Activated CD8-positive, alpha-beta memory T cell treated with anti-CD3 and anti-CD28 coated beads for 24 hours (primary cell): ENCODE data around the gene ECHS1.
"Not testable (repeated sequence)": the region's sequence is repeated elsewhere in the genome, so short reads cannot be mapped to it uniquely, and the experiment has no call there.

Experiments
- DNase-seq: peaks from one replicate; pipeline ENCODE4 v3.0.0-alpha.2; 2020

ECHS1 gene

DNA sequence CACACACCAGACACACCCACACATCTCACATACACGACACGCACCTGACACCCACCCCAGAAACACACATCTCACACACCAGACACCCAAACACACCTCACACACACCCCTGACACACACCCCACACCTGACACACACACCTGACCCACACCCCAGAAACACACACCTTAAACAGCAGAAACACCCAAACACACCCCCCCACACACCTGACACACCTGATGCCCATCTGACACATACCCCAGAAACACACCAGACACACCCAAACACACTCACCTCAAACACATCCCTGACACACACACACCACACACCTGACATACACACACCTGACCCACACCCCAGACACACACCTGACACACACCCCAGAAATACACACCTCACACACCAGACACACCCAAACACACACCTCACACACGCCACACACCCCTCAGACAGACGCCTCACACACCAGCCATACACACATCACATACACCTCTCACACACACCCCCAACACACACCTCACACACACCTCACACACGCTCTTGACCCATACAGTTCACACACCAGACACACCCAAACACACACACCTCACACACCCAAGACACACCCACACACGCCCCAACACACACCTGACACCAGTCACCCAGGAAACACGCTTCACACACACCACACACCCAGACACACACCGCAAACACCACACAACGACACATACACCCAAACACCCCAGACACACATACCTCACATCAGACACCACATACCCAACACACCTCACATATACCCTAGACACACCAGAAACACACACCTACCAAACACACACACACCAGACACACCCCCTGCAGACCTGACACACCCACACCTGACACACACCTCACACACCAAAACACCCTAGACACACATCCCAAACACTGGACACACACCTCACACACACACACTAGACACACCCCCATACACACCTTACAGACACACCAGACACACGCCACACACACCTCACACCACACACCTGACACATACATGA lies 34.8 kb downstream of the ECHS1 start:
- no peak for DNase-seq

DNA sequence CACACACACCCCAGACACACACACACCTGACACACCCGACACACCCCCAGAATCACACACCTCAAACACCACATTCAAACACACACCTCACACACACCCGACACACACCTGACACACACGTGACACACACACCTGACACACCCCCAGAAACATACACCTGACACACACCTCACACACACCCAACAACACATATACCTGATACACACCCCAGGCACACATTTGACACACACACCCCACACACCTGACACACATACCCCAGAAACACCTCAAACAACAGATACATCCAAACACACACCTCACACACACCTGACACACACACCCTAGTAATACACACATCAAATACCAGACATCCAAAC lies 35.8 kb downstream of the ECHS1 start:
- no peak for DNase-seq

DNA sequence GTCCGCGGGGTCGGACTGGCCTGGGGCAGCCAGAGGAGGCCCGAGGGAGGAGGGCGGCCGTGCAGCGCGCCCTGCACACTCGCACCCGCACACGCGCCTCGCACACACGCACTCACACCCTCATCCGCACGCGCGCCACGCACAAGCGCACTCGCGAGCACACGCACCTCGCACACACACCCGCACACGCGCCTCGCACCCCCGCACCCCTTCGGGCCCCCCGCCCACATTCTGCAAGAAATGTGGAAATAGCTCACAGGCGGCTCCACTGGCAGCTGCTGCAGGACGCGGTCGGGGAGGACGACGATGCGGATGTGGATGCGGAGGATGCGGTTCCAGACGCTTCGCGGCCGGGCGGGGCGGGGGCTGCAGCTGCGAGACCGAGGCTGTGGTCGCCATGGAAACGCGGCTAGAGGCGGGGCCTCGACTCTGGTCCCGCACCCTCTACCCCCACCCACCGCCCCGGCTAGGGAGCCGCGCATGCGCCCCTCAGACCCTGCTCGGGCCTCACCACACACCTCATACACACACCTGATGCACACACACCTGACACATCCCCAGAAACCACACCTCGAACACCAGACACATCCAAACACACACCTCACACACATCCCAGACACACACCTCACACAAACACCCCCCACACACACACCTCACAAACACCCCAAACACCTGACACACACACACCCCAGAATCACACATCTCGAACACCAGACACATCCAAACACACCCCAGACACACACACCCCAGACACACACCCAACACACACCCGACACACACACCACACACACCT lies 36.4 kb downstream of the ECHS1 start, which contains the start of gene CALY:
CALY (minus strand) TSS at position 320 of the 793 bp plus-strand sequence. CDS start 7,907 bp downstream, outside the sequence.
- DNase-seq, result peak; percentile 80

DNA sequence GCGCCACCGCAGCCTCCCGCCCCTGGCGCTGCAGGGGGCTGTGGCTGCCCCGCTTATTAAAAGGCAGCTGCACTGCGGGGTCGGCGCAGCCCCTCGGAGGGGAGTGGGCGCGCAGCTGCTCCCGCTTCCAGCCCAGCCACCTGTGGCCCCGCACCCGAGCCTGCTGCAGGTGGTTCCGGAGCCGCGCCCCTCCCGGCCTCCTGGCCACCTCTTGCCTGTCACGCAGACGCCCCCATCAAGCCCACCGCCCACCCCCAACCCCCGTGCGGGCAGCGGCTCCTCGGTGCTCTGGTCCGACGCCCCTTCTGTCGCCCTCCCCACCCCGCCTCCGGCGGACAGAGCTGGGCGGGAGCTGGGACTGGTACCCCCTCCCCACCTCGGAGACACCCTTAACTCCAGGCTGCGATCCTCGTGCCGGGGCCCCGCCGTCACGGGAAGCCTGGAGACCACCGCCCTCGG lies 37.0 kb downstream of the ECHS1 start:
- DNase-seq, result no peak

DNA sequence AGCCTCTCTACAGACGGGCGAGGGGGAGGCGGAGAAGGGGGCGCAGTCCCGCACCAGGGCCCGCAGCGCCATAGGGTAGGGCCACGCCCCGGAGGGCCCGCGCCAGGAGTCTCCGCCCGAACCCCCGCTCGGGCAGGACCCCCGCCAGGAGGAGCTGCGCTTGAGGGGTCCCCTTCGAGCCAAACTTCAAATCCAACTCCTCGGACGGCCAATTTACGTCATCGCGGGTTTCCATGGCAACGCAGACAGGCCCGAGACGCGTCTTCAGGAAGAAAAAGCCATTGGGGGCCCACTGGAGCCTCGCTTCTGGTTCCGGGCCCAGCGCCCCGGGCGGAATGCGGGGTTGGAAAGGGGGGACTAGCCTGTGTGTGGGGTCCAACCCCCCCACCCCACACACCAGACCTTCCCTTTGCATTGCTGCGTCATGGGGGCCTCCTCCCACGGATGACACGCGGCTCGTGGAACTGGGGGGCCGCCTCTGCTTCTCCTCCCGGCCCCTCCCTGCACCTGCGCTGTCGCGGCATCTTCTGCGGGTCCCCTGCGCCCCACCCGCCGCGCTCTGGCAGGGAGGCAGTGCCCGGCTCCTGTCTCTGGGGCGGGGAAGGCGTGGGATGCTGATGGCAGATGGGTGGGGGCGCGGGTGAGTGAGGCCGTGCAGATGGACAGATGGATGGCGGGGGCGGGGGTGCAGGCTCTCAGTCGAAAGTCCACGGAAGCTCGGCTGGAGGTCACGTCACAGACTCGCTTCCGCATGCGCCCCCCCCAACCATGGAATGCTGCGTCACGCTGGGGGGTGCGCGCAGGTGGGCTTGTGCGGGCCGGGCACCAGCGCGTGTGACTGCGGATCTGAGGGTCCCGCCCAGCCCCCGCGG lies 37.7 kb downstream of the ECHS1 start:
- peak; percentile 87 for DNase-seq

DNA sequence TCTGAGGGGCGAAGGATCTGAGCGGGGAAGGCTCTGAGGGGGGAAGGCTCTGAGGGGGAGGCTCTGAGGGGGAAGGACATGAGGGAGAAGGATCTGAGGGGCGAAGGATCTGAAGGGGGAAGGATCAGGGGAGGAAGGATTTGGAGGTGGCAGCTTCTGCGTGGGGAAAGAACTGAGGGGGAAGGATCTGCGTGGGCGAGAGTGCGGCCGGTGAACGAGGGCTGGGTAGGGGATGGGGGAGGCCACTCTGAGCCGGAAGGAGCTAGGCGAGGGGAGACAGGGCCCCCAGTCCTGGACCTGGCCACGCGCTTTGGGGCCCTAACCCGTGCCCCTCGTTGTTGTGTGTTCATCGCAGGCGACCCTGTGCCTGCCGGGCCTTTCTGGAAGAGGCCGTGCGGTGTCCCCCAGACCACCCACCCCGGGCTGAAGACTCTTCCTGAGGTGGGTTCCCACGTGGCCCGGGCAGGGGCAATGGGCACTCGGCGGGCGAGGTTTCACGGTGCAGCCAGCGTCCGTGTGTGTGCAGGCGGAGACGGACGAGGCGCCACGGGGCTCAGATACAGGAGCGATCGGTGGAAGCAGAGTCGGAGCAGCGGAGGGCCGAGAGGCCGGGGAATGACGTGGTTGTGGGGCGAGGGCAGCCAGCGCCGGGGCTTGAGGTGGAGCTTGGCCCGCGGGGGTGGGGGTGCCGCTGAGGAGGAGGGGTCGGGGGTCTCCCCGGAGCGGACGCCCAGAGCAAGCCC lies 38.5 kb downstream of the ECHS1 start:
- DNase-seq, result no peak

DNA sequence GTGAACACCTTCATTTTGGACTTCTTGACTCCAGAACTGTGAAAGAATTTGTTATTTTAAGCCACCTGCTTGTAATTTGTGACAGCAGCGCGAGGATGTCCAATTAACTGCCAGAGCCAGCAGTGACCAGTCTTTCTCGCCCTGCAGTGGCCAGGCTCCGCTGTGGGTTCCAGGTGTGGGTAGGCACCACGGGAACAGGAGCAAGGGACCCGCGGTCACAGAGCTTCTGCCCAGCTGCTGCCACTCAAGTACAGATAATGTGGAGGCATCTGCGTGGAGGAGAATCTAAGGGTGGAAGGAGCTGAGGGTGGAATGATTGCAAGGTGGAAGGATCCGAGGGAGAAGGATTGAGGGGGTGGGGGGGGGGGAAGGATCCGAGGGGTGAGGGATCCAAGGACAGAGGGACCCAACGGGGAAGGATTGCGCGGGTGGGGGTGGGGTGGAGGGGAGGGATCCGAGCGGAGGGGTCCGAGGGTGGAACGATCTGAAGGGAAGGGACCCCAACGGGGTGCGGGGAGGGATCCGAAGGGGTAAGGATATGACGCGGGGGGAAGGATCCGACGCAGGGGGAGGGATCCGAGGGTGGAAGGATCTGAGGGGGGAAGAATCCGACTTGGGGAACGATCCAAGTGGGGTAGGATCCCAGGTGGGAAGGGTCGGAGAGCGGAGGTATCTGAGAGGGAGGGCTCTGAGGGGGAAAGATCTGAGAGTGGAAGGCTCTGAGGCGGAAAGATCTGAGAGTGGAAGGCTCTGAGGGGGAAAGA lies 40.0 kb downstream of the ECHS1 start:
- DNase-seq, result no peak

DNA sequence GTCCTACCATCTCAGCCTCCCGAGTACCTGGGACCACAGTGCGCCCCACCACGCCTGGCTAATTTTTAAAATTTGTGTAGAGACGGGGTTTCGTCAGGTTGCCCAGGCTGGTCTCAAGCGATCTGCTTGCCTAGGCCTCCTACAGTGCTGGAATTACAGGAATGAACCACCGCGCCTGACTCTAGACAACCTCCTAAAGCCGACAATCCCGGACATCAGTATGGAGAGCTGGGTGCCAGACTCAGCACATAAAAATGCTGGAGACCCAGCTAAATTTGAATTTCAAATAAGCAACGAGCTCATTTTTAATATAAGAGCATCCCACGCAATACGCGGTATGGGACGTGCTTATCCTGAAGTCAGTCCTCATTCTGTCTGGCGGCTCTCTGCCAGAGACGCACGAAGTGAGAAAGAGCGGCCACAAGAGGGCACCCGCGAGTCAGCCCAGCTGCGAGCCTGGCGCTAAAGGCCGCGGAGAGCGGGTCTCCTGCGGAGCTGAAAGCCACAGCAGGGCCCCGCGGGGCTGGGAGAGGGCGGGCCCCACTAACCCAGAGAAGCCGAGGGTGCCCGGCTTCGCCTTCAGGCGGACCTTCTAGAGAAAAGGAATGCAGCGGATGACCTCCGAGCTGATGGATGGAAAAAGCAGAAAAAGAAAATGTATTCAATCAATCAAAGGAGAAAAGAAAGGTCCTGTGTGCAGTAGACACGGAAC lies 43.5 kb downstream of the ECHS1 start:
- peak; percentile 95 for DNase-seq

DNA sequence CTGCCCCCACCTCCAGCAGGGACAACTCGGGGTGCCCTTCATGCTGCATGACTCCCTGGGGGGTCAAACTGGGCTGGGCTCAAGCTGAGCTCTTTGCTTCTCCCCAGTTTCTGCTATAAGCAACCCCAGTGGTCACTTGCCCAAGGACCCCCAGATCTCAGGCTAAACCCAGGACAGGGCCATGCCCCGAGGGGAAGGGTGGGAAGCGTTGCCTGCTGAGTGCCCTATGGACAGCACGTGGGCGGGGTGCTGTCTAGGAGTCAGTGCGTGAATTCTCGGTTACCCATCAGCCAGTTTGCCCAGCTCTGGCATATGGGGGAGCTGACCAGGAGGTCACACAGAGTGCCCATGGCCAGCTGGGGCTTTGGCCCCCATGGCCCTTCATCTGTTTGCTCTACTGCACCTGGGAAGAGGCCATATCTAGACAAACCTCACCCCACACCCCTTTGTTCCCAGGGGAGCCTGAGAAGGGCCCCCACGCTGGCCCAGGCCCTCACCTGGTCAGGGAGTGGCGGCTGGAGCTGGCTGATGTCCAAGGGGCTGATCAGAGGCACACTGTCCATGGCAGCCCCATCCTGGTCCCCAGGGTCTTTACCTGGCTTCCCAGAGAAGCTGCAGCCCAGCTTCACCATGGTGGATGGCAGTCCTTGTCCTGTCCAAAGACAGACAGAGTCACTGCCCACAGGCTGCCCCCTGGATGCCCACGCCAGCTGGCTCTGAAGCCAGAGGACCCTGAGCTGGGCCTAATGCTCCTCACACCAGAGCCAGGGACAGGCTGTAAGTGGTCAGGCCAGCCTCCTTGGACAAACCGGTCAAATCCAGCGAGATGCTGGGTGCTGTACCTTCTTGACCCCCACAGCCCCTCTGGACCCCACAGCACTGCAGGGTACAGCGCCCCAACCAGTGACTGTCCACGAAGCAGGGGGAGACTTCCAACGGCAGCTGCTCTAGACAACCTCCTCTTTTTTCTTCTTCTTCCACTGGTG lies 44.5 kb downstream of the ECHS1 start:
- DNase-seq, result peak; percentile 53

DNA sequence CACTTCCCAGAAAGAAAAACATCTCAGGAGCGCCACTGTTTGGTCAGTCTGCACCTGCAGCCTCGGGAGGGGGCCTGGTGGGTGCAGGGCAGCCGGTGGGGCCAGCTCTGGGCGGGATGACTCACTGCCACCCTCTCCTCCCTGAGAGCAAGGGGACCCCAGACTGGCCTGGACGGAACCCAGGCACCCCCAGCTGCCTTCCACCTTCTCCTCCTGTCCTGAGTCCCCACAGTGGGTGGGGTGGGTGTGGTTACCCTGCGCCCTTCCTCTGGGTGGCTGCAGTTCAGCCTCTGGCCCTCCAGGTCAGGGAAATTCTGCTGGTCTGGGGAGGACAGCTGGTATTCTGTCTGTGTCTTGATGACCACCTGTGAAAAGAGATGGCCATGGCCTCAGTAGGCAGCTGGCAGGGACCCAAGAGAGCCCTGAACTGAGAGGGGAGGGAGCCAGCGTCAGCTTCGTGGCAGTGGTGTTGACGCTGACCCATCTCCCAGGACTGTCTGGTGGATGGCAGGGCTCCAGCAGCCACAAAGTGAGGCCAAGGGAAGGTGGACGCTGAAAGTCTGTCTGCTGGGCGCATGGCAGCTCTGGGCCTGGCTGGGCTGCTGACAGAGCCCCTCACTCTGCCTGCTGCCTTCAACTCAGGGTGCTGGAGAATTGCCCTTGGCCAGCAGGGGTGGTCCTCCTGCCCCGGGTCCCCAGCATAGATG lies 45.4 kb downstream of the ECHS1 start:
- no peak for DNase-seq

DNA sequence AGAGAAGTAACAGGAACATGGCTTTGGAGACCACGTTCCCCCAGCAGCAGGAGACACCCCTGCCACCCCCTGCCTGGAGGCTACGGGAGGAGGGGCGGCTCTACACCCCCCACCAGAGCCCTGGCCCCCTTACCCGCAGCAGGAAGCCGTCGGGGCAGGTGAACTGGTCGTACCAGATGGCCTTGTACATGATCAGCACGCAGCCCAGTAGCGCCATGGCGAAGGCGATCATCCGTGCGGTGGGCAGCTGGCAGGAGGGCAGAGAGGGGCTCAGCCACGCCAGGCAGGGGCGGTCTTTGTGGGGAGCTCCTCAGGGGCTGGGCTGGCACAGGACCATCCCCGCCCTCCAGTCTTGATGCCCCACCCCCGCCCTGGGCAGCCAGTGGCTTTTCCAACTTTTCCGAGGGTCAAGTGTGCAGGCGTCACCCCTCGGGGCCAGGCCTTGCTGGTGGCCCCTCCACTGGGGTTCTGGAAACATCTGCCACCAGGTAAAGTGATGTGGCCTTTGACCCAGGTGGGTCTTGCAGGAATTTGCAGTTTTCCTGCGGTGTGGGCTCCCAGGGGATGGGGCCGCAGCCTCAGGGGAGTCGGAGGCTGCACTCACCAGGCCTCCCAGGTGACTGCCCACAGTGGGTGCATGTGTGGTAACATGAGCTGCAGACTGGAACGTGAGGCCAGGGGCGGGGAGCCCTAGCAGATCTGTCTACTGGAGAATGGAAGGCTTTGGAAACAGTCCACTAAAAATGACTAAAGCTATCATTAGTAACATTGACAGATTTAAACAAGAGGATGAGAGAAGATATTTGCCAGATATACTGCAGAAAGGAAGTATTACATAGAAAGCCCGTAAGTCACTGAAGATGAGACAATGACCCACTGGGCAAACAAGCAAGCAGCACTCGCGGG lies 46.2 kb downstream of the ECHS1 start:
- DNase-seq, result no peak

DNA sequence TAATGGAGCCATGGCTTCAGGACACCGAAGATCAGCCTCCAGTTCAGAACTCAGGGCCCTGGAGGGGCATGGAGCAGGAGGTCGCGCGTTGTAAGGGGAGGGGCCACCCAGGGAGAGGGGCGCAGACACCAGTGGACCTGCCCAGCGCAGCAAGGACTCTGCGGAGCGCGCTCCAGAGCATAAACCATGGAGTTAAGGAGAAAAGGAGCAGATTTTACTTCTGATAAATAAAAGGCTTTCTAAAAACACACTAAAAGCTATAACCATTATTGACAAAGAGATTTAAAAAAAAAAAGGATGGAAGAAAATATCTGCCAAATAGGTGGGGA lies 47.0 kb downstream of the ECHS1 start:
- DNase-seq, result no peak

DNA sequence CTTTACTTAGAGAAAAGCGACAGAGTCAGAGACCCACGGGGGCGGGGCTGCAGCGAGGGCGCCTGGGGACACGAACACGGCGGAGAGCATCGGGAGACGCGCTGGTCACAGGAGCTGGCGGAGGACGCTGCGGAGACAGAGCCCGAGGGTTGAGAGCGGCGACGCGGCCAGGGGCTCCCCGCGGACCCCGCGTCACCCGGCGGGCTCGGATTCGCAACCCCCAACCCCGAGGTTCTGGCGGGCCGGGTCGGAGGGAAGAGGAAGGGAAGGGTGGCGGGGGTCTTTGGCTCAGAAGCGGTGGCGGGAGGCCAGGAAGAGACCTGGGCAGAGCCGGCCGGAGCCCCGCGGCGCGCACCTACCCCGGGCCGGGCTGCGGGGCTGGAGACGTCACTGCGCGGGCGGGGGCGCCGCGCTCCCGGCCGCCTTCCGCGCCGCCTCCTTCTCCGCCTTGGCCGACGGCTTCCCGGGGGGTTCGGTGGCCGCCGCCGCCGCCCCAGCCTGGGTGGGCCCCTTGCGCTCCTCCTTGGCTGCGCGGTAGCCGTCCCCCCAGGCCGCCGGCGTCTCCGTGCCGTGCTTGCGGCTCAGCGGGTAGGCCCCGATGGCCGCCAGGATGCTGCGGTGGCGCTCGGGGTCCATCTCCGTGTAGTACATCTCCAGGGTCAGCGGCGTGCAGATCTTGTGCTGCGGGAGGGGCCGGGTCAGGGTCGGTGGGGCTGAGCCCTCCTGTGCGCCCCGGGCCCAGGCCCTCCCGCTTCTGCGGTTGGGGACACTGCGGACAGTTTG lies 47.5 kb downstream of the ECHS1 start:
- DNase-seq, result no peak

DNA sequence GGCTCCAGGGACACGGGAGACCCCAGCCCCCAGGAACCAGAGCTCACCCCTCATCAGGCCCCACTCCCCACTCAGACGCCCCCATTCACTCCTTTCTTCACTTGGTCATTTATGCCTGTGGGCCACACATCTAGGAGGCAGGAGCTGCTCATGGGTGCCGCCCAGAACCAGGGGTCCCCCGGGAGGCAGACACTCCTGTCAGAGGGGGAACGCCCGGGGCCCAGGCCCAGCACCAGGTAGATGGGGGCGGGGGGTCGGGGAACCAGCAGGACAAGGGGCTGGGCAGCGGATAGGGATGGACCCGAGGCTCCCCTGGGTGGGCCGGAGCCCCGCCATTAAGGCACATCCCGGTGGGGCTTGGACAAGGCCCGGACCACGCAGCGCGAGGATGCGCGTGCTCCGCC lies 48.3 kb downstream of the ECHS1 start:
- no peak for DNase-seq

DNA sequence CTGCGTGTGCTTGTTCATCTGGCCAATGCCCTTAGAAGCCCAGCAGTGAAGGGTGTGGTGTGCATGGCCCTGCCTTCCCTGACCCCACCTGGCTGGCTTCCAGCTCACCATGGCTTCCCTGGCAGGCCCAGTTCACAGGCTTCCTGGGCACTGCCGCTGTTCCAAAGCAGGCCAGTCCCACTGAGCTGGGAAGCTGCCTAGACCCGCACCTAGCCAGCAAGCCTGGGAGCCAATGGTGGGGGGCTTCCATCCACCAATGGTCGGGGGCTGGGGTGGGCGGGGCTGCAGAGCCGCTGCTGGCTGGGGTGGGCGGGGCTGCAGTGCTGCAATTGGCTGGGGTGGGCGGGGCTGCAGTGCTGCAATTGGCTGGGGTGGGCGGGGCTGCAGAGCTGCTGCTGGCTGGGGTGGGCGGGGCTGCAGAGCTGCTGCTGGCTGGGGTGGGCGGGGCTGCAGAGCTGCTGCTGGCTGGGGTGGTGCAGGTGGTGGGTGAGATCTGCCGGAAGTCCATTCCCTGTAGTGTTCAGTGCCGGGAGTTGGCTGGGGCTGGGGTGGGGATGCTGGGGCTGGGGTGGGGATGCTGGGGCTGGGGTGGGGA lies 48.9 kb downstream of the ECHS1 start:
- DNase-seq, result no peak

DNA sequence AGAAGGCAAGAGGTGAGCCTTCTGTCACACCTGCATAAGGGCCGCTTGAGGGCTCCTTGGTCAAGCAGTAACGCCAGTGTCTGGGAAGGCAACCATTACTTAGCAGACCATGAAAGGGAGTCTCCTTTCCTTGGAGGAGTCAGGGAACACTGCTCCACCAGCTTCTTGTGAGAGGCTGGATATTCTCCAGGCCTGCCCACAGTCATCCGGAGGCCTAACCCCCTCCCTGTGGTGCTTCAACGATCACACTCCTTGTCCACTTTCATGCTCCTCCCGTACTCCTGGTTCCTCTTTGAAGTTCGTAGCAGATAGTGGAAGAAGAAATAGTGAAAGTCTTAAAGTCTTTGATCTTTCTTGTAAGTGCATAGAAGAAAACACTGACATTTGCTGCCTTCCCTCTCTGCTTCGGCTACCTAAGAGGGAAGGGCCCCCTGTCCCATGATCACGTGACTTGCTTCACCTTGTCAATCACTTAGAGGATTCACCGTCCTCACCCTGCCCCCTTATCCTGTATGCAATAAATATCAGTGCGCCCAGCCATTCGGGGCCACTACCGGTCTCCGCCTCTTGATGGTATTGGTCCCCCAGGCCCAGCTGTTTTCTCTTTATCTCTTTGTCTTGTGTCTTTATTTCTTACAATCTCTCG lies 51.0 kb downstream of the ECHS1 start:
- DNase-seq, result not testable (repeated sequence)
